AG08396 (cell line): ENCODE measurements around the gene KCNH2.

Experiments
- DNase-seq: peaks from one replicate; pipeline ENCODE4 v3.0.0; 2012; ENCODE audit warnings: low spot score, mixed read lengths

Gene KCNH2

DNA sequence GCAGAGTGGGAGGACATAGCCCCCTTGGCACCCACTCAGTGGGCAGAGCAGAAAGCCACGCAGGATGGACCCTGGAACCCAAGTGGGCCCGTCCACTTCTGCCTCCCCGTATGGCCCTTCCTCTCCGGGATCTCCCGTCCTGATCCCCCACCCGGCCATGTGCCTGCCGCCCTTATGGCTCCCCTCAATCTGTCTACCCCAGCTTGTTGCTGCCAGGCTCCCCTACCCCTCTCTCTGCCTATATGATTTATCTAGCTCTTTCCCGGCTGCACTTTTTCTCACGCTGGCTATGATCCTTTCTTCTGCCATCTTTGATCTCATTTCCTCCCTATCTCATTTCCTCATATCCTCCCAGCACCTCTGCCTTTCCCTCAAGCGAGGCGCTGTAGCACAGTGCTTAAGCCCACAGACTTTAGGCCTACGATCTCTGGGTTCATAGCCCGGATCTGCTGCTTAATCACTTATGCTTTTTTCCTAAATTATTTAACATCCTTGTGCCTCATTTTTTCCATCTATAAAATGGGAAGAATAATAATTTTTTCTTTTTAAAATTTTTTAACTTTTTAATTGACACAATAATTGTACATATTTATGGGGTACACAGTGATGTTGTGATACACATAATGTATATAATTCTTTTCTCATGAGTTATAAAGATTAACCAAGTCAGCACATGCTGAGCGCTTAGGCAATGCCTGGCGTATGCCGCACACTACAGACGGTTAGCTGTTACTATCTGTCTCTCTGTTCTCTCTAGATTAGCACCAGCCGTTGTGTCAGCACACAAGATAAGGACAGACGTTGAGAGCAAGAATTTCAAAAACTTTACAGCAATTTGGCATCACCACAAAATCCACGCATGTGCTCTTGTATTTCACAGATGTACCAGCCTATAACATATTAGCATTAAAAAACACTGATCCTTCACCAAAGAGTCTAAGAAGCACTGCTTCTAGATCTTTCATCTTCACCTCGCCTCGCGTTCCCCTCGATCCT, 18.1 kb downstream of the KCNH2 start:
- DNase-seq: no peak

DNA sequence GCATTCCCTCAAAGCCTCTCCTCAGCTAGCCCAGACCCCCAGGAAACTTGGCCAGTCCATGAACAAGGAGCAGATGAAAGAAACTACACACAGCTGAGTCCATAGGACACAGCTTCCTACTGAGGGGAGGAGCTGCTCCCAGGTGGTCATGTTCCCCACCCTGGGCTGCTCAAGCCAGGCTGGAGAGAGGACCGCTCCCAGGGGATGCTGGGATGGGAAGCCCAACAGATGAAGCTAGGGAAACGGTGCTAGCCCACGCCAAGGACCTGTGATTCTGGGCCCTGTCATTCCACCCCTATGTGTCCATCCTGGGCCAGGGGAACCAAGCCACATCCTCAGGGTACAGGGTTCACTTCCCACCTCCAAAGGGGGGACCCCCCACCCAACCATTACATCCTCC, 19.0 kb downstream of the KCNH2 start:
- no peak for DNase-seq

DNA sequence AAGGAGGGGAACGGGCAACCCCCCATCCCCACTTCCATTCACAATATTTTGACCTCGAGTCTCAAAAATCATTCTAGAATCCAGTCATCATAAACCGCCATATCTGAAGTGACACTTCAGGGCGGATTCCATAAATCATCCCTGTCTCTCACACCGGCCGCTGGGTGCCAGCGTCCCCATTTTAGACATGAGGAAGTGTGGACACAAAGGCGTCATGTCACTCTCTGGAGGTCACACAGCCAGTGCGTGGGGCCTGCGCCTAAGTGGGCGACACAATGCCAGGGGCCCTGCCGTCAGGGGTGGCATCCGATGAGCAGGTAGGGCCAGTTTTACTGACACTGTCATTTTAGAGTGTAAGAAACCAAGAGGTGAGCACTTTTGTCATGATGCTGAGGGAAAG, 19.5 kb downstream of the KCNH2 start:
- no peak for DNase-seq

DNA sequence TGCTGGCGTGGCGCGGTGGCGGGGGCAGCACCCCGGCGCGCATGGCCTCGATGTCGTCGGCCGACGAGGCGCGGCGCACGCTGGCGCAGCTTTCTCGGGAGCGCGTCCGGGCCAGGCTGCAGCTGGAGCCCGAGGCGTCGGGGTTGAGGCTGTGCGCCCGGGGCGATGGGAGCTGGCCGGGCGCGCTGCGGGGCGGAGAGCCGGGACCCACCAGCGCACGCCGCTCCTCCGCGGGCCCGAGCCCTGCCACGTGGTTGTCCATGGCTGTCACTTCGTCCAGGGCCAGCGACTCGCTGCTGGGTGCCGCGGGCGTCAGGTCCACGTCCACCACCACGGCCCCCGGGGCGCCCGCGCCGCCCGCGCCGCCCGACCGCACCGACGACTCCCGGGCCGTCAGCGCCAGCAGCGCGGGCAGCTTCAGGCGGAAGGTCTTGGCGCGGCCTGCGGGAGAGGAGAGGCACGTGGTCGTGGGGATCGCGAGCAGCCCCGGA, 20.0 kb downstream of the KCNH2 start:
- no peak for DNase-seq

DNA sequence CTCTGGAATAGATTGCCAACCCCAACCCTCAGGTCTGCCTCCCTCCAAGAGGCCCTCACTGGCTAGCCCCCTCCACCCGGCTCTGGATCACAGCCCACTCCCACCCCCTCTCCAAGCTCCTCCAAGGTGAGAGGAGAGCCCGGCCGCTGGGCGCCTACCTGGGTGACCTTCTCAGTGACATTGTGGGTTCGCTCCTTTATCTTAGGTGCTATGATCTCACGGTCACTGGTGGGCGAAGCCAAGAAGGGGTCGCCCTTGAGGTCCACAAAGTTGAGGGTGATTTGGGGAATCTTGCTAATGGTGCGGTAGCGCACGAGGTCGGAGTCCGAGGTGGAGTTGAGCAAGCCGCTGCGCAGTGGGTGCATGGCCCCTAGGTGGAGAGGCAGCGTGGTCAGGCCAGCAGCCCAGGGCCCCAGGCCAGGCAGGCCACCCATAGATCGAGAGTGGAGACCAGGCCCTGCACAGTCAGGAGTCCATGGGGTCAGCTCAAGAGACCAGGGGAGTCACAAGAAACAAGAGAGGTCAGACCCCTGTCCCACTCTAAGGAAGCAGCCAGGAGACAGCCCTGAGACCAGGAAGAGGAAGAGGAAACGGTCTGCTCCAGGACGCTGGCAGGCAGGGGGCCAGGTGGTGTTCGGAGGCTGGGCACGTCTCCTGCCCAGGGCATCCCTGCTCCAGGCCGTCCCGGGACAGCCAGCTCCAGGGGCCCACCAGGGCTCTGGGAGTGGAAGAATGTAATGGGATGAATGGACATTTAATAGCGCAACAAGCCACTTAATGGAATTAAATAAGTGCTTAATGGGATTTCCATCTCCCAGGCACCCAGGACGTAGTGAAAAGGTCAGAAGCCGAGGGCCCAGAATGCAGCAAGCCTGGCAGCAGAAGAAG, 20.7 kb downstream of the KCNH2 start:
- no peak for DNase-seq

DNA sequence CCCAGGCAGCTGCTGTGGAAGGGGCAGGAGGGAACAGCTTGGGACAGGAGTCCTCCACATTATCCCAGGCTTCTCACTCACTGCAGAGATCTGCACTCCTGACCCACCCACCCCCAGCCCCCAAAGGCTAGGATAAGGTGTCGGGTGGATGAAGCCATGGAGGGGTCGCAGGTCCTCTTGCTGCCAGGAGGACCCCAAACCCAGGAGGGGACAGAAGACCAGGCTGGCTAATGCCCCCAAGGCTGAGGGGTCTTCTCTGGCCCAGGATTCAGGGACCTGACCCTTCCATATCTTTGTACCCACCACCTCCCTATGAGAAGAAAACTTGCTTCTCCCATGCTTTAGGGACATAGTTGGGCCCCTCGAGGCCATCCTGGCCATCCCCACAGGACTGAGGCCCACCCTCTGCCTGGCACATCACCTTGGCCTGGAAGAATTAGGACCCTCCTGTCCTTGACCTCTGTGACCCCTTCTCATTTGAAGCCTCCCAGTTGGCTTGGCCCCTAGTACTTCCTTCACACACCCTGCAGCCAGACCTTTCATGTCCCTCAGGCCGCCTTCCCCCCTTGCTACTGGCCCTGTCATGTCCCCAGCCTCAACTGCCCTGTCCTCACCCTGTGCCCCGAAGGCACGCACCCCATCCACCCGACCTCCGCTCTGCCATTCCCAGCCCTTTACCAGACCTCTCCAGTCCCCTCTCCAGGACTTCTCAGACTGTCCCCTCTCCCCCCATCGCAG, 21.6 kb downstream of the KCNH2 start:
- no peak for DNase-seq

DNA sequence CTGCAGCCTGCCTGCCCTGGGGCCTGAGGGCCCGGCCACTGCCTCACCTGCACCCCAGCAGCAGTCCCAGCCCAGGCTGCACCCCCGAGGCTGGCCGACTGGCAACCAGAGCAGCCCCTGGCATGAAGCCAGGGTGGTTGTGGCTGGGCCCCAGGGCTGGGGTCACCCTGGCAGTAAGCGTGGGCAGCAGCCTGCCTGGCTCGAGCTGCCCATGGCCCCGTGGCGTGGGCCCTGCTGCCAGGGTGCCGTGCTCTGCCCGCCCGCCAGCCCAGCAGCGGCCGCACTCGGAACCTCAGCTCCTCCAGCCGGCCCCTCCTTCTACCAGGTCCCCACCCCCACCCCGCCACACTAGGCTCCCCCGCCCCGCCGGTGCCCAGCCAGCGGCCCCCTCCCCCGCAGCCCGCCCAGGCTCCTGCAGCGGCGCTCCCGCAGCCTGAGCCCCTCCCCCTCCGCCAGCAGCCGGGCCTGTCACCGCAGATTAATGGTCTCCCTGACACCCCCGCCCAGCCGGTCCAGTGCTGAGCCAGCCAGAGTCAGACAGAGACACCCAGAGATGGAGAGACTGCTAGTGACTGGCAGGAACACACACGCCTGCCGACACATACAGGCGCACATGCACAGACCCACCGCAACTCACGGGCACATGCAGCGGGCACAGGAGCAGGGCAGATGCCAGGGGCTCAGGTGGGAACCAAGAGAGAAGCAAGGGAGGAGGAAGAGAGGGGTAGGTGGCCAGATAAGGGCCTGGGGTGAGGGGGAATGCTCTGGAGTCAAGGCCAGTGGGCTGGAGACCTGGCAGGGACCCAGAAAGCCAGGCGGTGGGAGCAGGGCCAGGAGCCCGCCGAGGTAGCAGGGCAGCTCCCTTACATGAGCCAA, 22.4 kb downstream of the KCNH2 start:
- DNase-seq: peak; percentile 70

DNA sequence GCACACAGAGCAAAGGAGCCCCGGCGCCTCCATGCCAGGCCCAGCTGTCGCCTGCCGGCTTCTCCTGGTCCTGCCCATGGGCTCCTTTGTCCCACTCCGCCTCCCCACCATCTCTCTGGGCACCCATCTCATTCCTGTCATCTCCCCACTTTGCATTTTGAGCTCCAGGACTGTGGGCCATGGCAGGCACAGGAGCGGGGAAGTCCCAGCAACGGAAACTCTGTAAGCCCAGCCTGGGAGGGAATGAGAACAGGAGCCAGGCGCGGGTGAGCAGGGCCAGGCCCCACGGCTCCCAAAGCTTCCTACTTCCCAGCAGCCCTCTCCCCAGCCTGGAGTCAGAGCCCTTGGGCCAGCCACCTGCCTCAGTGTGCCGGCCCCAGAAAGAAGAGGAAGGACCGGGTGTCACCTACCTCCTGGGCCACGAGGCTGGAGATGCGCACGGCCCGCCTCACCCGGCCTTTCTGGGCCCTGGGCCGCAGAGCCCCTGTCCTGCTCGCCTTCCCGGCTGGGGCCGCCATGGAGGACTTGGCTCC, 23.1 kb downstream of the KCNH2 start:
- no peak for DNase-seq

DNA sequence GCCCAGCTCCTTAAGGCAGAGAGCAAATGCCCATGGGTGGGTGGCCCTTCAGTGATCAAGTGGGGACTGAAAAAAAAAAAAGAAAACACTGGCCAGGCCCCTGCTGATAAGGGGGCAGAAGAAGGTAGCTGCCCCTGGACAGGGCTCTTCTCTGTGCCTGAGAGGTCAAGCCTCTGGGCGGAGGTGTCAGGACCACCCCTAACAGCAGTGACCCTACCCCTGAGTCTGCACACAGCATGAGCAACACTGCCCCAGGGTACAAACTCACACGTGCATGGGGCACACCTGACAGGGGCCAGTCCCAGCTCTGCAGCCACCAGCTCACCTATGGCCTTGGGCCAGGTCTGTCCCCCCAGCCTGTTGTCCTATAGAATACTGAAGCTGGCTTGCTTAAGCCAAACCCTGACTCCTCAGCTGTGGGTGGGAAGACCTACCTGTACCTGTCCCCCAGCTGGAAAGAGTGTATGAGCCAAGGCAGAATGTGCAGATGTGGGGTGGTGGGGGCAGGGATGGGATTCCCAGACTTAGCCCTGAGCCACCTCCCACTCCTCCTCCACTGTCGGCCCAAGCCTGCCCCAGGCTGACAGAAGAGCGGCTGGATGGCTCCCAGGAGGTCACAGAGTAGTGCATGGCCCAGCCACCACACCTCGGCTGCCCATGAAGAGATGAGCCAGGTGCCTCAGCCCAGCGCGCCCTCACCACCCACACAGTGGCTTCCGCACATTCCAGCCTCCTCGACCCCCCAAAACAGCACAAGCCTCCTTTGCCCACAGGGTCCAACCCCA, 23.7 kb downstream of the KCNH2 start:
- no peak for DNase-seq

DNA sequence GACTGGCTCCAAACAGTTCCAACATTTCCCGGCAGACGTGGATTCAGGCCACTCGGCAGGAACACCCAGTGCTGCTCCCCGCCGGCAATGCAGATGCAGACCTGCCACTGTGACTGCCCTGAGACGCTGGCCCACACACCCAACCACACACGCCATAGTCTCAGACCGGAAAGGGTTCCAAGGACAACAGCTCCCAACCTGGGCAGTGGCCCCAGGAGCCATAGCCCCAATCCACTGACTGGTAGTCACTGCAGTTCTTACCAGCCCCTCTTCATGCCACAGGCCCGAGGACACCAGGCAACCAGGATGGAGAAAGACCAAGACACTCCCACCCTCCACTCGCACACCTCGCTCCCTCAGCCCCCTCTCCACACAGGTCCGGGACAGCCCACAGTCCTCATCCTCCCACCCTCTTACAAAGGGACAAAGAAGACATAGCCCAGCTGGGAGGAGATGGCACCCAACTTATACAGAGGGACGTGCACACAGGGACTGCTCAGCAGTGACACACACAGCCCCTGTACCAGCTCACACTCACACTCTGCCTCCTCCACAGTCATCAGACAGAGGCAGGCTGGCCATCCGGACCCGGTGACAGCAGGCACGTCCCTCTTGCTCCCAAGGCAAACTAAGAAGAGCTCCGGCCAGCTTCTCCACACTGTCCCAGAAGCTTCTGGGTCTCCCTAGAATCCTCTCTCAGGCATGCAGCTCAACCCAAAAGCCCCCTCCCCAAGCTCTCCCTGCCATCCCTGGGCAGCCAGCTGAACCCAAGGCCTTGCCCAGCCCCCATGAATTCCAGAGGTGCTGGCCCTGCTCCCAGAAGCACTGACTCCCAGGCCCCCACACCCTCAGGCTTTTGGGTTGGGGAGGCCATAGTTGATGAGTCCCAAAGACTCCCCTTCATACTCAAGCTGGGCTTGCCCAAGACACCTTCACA, 24.8 kb downstream of the KCNH2 start:
- DNase-seq: no peak

DNA sequence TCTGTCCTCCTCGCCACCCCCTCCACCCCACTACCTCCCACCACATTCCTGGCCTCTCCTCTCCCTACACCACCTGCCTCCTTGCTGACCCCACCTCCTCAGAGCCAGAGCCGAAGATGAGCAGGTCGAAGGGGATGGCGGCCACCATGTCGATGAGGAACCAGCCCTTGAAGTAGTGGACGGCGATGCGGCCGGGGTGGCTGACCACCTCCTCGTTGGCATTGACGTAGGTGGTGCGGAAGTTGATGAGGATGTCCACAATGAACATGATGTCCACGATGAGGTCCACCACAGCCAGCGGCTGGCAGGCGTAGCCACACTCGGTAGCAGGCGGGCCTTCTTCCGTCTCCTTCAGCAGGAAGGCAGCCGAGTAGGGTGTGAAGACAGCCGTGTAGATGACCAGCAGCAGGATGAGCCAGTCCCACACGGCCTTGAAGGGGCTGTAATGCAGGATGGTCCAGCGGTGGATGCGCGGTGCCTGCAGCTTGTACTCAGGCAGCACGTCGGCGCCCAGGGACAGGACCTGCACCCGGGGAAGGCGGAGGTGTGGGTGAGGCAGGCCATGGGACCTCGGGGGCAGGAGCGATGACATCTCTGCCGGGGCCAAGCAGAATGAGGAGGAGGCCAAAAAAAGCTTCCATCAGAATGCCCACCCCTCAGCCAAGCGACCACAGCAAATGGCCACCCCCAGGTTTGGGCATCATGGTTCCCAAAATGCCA, 25.6 kb downstream of the KCNH2 start:
- DNase-seq: no peak

DNA sequence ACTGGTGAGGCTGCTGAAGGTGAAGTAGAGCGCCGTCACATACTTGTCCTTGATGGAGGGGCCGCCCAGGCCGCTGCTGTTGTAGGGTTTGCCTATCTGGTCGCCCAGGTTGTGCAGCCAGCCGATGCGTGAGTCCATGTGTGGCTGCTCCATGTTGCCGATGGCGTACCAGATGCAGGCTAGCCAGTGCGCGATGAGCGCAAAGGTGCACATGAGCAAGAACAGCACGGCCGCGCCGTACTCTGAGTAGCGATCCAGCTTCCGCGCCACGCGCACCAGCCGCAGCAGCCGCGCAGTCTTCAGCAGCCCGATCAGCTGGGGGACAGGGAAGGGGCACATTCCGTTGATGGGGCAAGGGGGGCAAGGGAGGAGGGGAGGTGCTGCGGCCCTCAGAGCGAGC, 26.6 kb downstream of the KCNH2 start:
- DNase-seq: no peak

DNA sequence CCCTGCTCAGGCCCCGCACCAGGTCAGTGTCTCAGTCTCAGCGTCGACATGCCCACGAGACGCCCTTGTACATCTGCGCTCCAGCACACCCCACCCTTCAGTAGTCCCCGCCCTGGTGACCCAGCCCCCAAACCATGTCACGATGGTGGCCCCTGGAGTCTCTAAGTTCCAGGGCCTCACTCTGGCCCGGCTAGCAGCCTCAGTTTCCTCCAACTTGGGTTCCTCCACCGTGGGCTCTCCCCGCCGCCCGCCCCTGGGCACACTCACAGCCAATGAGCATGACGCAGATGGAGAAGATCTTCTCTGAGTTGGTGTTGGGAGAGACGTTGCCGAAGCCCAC, 27.0 kb downstream of the KCNH2 start:
- no peak for DNase-seq

DNA sequence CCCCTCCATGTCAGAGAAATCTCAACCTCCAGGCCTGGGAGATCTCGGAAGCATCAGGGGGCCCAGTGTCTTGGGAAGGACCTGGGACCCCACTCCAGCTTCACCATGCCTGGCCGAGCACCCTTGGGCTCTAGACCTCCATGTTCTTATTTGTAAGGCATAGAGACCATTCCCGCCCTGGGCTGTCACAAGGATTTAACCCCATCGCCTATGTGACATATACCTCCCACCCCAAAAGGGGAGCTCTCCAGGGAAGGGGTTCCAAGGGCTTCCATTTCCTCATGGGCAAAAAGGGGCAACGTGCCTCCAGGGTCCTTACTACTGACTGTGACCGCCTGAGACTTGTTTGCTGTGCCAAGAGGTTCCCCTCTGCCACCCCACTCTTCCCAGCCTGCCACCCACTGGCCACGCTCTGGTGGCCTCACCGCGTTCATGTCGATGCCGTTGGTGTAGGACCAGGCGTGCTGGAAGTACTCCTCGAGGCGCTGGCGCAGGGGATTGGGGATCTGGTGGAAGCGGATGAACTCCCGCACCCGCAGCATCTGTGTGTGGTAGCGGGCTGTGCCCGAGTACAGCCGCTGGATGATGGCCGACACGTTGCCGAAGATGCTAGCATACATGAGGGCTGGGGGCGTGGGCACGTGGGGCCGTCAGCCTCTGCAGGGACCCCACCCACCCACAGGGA, 27.5 kb downstream of the KCNH2 start:
- DNase-seq: no peak

DNA sequence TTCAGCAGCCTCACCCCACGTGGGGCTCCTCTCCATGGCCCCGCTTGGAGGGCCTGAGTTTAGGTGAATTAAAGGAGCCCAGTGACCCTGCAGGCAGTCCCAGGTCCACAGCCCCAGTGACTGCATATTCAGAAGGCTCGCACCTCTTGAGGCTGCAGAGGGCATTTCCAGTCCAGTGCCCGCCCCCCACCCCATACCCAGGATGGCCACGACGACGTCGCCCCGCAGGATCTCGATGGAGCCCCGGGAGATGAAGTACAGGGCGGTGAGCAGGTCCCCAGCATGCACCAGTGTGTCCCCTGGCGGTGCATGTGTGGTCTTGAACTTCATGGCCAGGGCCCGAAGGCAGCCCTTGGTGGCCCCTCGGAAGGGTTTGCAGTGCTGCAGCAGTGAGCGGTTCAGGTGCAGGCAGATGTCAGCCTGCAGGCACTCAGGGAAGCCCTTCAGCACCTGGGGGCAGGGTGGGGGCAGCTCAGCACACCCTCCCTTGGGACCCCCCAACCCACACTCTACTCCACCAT, 28.1 kb downstream of the KCNH2 start:
- DNase-seq: no peak

DNA sequence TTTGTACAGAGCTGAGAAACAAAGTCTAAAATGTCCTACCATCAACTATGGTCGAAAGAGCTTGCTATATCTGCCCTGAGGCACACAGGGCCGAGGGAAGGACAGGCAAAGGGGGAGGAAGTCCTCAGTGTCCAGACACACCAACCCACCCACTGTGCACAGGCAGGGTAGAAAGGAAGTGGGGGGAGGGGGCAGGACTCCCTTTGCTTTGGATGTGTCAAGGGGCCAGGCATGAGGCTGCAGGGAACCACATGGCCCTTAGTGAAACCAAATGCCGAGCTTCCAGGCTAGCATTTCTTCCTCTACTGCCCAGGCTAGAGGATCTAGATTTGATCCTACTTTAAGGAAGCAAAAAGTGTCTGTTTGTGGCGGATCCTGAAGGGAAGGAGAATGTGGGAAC, 28.6 kb downstream of the KCNH2 start:
- no peak for DNase-seq

DNA sequence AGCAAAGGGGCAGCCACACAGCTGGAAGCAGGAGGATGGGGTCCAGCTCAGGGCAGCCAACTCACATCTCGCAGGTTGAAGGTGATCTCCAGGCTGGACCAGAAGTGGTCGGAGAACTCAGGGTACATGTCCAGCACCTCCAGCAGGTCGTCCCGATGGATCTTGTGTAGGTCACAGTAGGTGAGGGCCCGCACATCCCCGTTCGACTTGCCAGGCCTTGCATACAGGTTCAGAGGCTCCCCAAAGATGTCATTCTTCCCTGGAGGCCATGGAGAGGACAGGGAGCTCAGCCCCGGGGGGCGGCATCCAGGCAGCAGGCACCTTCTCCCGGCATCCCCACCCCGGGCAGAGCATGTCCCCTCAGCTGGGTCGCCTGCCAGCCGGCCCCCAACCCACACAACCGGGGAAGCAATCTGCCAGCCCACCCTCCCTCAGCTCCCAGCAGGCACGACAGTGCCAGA, 29.3 kb downstream of the KCNH2 start:
- DNase-seq: no peak
